SK-N-SH treated with all-trans-retinoic acid at 6 μM for 48 hours (cell line): ENCODE measurements around the gene MYT1.

Source experiments
- ATAC-seq: fragments of 200-7000 bp; cut with Tn5 transposase; 3 replicates; pipeline ENCODE4 v1.9.1; 2020; ENCODE audit warnings: mild to moderate bottlenecking, moderate library complexity
- ARNTL ChIP-seq: fragments of 450-650 bp; formaldehyde crosslinking; IDR thresholded peaks from 2 replicates; pipeline ENCODE4 v1.5.0; 2020; ENCODE audit warnings: low read depth, mild to moderate bottlenecking, moderate library complexity, borderline replicate concordance
- BACH2 ChIP-seq: fragments of 250-450 bp; sonication (Bioruptor Pico); IDR thresholded peaks from 2 replicates; pipeline ENCODE4 v1.9.0; 2021; ENCODE audit warnings: mild to moderate bottlenecking, borderline replicate concordance
- CREB5 ChIP-seq: fragments of 250-450 bp; sonication (Bioruptor Pico); IDR thresholded peaks from 2 replicates; pipeline ENCODE4 v1.5.1; 2020; ENCODE audit warnings: low read depth, mild to moderate bottlenecking, moderate library complexity
- CSDC2 ChIP-seq: fragments of 250-450 bp; sonication (Bioruptor Pico); IDR thresholded peaks from 2 replicates; pipeline ENCODE4 v1.5.0; 2020; ENCODE audit warnings: mild to moderate bottlenecking, moderate library complexity
- CSRNP3 ChIP-seq: fragments of 250-450 bp; sonication (Bioruptor Pico); IDR thresholded peaks from 2 replicates; pipeline ENCODE4 v1.5.1; 2021; ENCODE audit warnings: mild to moderate bottlenecking, moderate library complexity
- ESRRG ChIP-seq: fragments of 250-450 bp; sonication (Bioruptor Pico); IDR thresholded peaks from 2 replicates; pipeline ENCODE4 v1.6.1; 2021; ENCODE audit warnings: mild to moderate bottlenecking
- GLIS3 ChIP-seq: fragments of 250-450 bp; sonication (Bioruptor Pico); IDR thresholded peaks from 2 replicates; pipeline ENCODE4 v1.5.0; 2020; ENCODE audit warnings: mild to moderate bottlenecking, moderate library complexity
- OSR1 ChIP-seq: fragments of 250-450 bp; sonication (Bioruptor Pico); IDR thresholded peaks from 2 replicates; pipeline ENCODE4 v1.8.0; 2022; ENCODE audit warnings: moderate library complexity, mild to moderate bottlenecking, inconsistent platforms
- PATZ1 ChIP-seq: fragments of 250-450 bp; sonication (Bioruptor Pico); IDR thresholded peaks from 2 replicates; pipeline ENCODE4 v1.8.0; 2020; ENCODE audit warnings: mild to moderate bottlenecking, moderate library complexity, borderline replicate concordance
- POU6F1 ChIP-seq: fragments of 250-450 bp; sonication (Bioruptor Pico); IDR thresholded peaks from 2 replicates; pipeline ENCODE4 v1.8.0; 2021; ENCODE audit warnings: low read depth, mild to moderate bottlenecking, moderate library complexity, borderline replicate concordance
- PPARA ChIP-seq: fragments of 250-450 bp; sonication (Bioruptor Pico); IDR thresholded peaks from 2 replicates; pipeline ENCODE4 v1.5.0; 2020; ENCODE audit warnings: mild to moderate bottlenecking, borderline replicate concordance
- RARB ChIP-seq: fragments of 250-450 bp; sonication (Bioruptor Pico); IDR thresholded peaks from 2 replicates; pipeline ENCODE4 v1.8.0; 2021; ENCODE audit warnings: mild to moderate bottlenecking, moderate library complexity
- SNAI2 ChIP-seq: fragments of 250-450 bp; sonication (Bioruptor Pico); IDR thresholded peaks from 2 replicates; pipeline ENCODE4 v1.5.0; 2020; ENCODE audit warnings: mild to moderate bottlenecking, moderate library complexity
- TCF4 ChIP-seq: fragments of 250-450 bp; sonication (Bioruptor Pico); IDR thresholded peaks from 2 replicates; pipeline ENCODE4 v1.8.0; 2021; ENCODE audit warnings: mild to moderate bottlenecking, moderate library complexity, borderline replicate concordance
- TOX ChIP-seq: fragments of 250-450 bp; sonication (Bioruptor Pico); IDR thresholded peaks from 2 replicates; pipeline ENCODE4 v1.8.0; 2021; ENCODE audit warnings: mild to moderate bottlenecking, moderate library complexity, borderline replicate concordance
- ZC3H10 ChIP-seq: fragments of 250-450 bp; sonication (Bioruptor Pico); IDR thresholded peaks from 2 replicates; pipeline ENCODE4 v1.5.1; 2021; ENCODE audit warnings: mild to moderate bottlenecking, moderate library complexity
- ZFP3 ChIP-seq: fragments of 250-450 bp; sonication (Bioruptor Pico); IDR thresholded peaks from 2 replicates; pipeline ENCODE4 v1.5.0; 2020; ENCODE audit warnings: mild to moderate bottlenecking, moderate library complexity
- ZNF565 ChIP-seq: fragments of 450-650 bp; formaldehyde crosslinking; conservative IDR thresholded peaks from 2 replicates; pipeline ENCODE4 v1.5.0; 2020; ENCODE audit warnings: low read depth, mild to moderate bottlenecking, moderate library complexity
- ZNF70 ChIP-seq: fragments of 450-650 bp; formaldehyde crosslinking; IDR thresholded peaks from 2 replicates; pipeline ENCODE4 v1.5.0; 2020; ENCODE audit warnings: mild to moderate bottlenecking, moderate library complexity
- ZNF8 ChIP-seq: fragments of 450-650 bp; formaldehyde crosslinking; IDR thresholded peaks from 2 replicates; pipeline ENCODE4 v1.5.0; 2020; ENCODE audit warnings: mild to moderate bottlenecking, moderate library complexity

MYT1 gene

GRCh38 chr20:64136004-64136710 is 28.1 kb upstream of the MYT1 start:
- no peak for ATAC-seq
- TF ChIP-seq ZNF565 (CRISPR knock-in tag) (no peak), RARB (CRISPR knock-in tag) (no peak), ARNTL (CRISPR knock-in tag) (no peak), SNAI2 (CRISPR knock-in tag) (no peak), ZC3H10 (CRISPR knock-in tag) (no peak), ESRRG (CRISPR knock-in tag) (no peak), POU6F1 (CRISPR knock-in tag) (no peak), ZNF70 (no peak), PPARA (CRISPR knock-in tag) (no peak)

GRCh38 chr20:64137598-64138031 is 26.6 kb upstream of the MYT1 start:
- ATAC-seq, result no peak
- no peak for TF ChIP-seq ZNF565 (CRISPR knock-in tag)
- no peak for TF ChIP-seq CSDC2 (CRISPR knock-in tag)
- no peak for TF ChIP-seq TCF4 (CRISPR knock-in tag)

GRCh38 chr20:64138276-64138815 is 25.9 kb upstream of the MYT1 start:
- ATAC-seq, result no peak
- no peak for TF ChIP-seq PATZ1 (CRISPR knock-in tag)
- TF ChIP-seq CREB5, result no peak
- TF ChIP-seq ZNF70, result no peak
- TF ChIP-seq RARB (CRISPR knock-in tag), result no peak
- TF ChIP-seq ZC3H10 (CRISPR knock-in tag), result no peak
- no peak for TF ChIP-seq ZNF565 (CRISPR knock-in tag)
- no peak for TF ChIP-seq ZNF8
- TF ChIP-seq ESRRG (CRISPR knock-in tag), result no peak
- TF ChIP-seq ARNTL (CRISPR knock-in tag), result no peak
- TF ChIP-seq BACH2 (CRISPR knock-in tag), result no peak
- TF ChIP-seq SNAI2 (CRISPR knock-in tag), result no peak
- no peak for TF ChIP-seq GLIS3 (CRISPR knock-in tag)

GRCh38 chr20:64139199-64140060 is 24.8 kb upstream of the MYT1 start:
- no peak for ATAC-seq
- no peak for TF ChIP-seq RARB (CRISPR knock-in tag)
- TF ChIP-seq ZNF70, result no peak
- no peak for TF ChIP-seq ZNF565 (CRISPR knock-in tag)

GRCh38 chr20:64140061-64140931 is 24.0 kb upstream of the MYT1 start:
- ATAC-seq, result no peak
- TF ChIP-seq ZC3H10 (CRISPR knock-in tag), result no peak
- TF ChIP-seq TOX, result no peak
- no peak for TF ChIP-seq ZNF565 (CRISPR knock-in tag)
- TF ChIP-seq CSRNP3 (CRISPR knock-in tag), result no peak
- TF ChIP-seq ZFP3 (CRISPR knock-in tag), result no peak
- TF ChIP-seq OSR1 (CRISPR knock-in tag), result no peak
- no peak for TF ChIP-seq CSDC2 (CRISPR knock-in tag)
- no peak for TF ChIP-seq ARNTL (CRISPR knock-in tag)
- no peak for TF ChIP-seq POU6F1 (CRISPR knock-in tag)
- no peak for TF ChIP-seq BACH2 (CRISPR knock-in tag)
